Measurements from ENCODE around the gene SLC16A10. TPM values are rescaled to one million over a fixed set of nuclear protein-coding genes. Genes with fewer than 3 reads are reported as not detected.

Gene SLC16A10
- total RNA-seq, 3 donors from 2014 or later: 1.3 to 5.4 (median 1.8) TPM

DNA sequence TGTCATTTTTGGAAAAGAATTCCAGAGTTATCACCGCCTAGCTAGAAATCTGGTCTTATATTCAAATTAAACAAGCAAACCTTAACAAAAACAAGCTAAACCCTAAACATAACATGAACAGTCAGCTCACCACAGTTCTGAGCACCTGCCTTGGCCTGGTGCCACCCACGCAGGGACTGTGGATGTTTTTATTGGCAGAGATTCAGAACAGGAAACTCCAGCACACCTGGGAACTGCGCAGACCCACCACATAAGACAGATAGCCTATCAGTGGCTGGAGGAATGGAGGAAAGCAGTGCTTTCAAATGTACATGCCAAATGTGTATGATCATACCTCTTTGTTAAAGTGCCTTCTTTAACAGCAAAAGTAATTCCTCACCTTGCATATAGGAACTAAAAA is 8.9 kb downstream of the SLC16A10 start:
- no peaks in the 10 kb centered on the region for H3K36me3 ChIP-seq
- intact Hi-C loops (cut with DNase I; ENCODE audit: low total_unique reads): no loop called here
- peak in 1 of 2 donors; percentile 41 for DNase-seq (ENCODE audit: low spot score in 2 of 2)

DNA sequence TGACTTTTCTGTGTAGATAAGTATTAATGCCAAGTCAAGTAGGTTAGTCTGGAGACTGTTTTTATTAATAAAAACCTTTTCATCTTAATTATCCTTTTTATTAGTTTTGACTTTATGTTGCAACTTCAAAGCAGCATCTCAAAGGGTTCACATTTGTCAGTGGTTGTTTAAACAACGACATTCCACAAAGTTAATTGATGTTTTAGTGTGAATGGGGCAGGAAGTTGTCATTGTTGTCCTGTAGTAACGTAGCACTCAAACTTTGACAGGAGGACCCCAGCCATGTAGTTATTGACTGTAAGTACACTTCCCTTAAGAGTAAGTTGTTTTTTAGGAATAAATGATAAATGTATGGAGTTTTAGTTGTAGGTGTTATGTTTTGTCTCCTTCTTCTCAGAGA is 11.3 kb downstream of the SLC16A10 start:
- no peaks in the 10 kb centered on the region for H3K27me3 ChIP-seq
- H3K4me1 ChIP-seq: no peaks in the 10 kb centered on the region
- TF ChIP-seq, protein P1, sequence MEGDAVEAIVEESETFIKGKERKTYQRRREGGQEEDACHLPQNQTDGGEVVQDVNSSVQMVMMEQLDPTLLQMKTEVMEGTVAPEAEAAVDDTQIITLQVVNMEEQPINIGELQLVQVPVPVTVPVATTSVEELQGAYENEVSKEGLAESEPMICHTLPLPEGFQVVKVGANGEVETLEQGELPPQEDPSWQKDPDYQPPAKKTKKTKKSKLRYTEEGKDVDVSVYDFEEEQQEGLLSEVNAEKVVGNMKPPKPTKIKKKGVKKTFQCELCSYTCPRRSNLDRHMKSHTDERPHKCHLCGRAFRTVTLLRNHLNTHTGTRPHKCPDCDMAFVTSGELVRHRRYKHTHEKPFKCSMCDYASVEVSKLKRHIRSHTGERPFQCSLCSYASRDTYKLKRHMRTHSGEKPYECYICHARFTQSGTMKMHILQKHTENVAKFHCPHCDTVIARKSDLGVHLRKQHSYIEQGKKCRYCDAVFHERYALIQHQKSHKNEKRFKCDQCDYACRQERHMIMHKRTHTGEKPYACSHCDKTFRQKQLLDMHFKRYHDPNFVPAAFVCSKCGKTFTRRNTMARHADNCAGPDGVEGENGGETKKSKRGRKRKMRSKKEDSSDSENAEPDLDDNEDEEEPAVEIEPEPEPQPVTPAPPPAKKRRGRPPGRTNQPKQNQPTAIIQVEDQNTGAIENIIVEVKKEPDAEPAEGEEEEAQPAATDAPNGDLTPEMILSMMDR (IDR thresholded peaks at IDR 0.05): no peak
- TF ChIP-seq POLR2A (IDR thresholded peaks at IDR 0.05) (no peak), POLR2AphosphoS5 (IDR thresholded peaks at IDR 0.05) (no peak)
- intact Hi-C loops (cut with DNase I; ENCODE audit: low total_unique reads): no loop called here
- no peaks in the 10 kb centered on the region for H3K9me3 ChIP-seq
- H3K36me3 ChIP-seq: no peaks in the 10 kb centered on the region
- no peak for DNase-seq (ENCODE audit: low spot score in 2 of 2)
- no peak overlapping the region for H3K4me3 ChIP-seq
- H3K27ac ChIP-seq: no peak overlapping the region

More for the DNA sequence above, 8.9 kb downstream of the SLC16A10 start:
- H3K4me1 ChIP-seq: no peaks in the 10 kb centered on the region
- H3K4me3 ChIP-seq: no peak overlapping the region
- H3K27me3 ChIP-seq: no peaks in the 10 kb centered on the region
- no peak for TF ChIP-seq POLR2A (IDR thresholded peaks at IDR 0.05)
- no peak for TF ChIP-seq POLR2AphosphoS5 (IDR thresholded peaks at IDR 0.05)
- TF ChIP-seq, protein P1 (IDR thresholded peaks at IDR 0.05): no peak
- no peak overlapping the region for H3K27ac ChIP-seq
- no peaks in the 10 kb centered on the region for H3K9me3 ChIP-seq

DNA sequence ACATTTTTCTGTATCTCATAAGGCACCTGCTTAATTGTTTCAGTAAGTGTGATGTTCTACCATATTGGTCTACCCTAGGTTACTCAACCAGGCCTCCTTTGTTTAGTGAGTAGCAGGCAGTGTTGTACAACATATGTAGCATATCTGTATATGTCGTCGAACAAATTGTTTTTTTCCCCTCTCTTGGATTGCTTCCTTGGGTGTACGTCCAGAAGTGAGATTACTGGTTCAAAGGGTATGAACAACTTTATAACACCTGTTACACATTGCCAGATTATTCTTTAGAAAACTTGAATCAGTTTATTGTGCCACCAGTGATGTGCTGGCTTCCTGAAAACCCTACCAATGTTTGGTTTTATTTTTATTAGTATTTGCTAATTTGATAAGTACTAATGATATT is 14.7 kb downstream of the SLC16A10 start:
- Histone ChIP-seq H3K4me1 (no peaks in the 10 kb centered on the region), H3K4me3 (no peak overlapping the region), H3K36me3 (no peaks in the 10 kb centered on the region), H3K27me3 (no peaks in the 10 kb centered on the region), H3K27ac (no peak overlapping the region), H3K9me3 (no peaks in the 10 kb centered on the region)
- TF ChIP-seq, protein P1 (IDR thresholded peaks at IDR 0.05): no peak
- TF ChIP-seq POLR2A (IDR thresholded peaks at IDR 0.05) (no peak), POLR2AphosphoS5 (IDR thresholded peaks at IDR 0.05) (no peak)
- intact Hi-C loops (cut with DNase I; ENCODE audit: low total_unique reads): no loop called here
- DNase-seq (ENCODE audit: low spot score in 2 of 2): no peak

DNA sequence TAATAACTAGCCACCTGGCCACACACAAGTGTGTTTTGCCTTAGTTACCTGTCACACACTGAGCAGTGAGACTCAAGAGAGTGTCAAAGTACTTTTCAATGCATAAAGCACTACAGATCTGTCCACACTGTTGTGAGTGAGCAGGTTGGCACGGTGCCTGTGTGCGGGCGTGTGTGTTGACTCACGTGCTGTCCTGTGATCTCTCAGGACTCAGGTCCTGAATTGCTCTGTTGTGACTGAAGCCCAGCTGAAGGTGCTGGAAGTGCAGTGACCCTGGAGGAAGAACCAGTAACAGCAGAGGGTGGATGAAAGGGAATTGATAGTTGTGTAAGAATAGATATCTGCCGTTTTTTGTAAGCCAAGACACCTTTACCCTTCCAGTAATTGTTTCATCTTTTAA is 18.3 kb downstream of the SLC16A10 start:
- Histone ChIP-seq H3K4me1 (no peaks in the 10 kb centered on the region), H3K27ac (no peak overlapping the region), H3K27me3 (no peaks in the 10 kb centered on the region), H3K4me3 (no peak overlapping the region), H3K9me3 (peaks cover 0 to 4% of the 10 kb centered on the region in 2 donors), H3K36me3 (no peaks in the 10 kb centered on the region)
- intact Hi-C loops (cut with DNase I; ENCODE audit: low total_unique reads): no loop called here
- TF ChIP-seq, protein P1 (IDR thresholded peaks at IDR 0.05): no peak
- TF ChIP-seq POLR2AphosphoS5 (IDR thresholded peaks at IDR 0.05) (no peak), POLR2A (IDR thresholded peaks at IDR 0.05) (no peak)
- peak; percentile 34 to 72 for DNase-seq (ENCODE audit: low spot score in 2 of 2)

DNA sequence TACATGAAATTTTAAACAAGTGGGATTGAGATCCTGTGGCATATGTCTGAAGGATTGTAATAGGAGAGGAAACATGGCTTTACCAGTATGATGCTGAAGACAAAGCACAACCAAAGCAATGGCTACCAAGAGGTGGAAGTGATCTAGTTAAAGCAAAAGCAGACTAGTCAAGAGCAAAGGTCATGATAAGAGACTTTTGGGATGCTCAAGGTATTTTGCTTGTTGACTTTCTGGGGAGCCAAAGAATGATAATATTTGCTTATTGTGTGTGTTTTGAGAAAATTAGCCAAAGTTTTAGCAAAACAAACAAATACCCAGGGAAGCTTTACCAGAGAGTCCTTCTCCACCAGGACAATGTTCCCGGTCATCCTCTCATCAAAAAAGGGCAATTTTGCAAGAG is 20.3 kb downstream of the SLC16A10 start:
- Histone ChIP-seq H3K9me3 (peaks cover 0 to 4% of the 10 kb centered on the region in 2 donors), H3K36me3 (no peaks in the 10 kb centered on the region), H3K27me3 (no peaks in the 10 kb centered on the region), H3K27ac (no peak overlapping the region), H3K4me3 (no peak overlapping the region), H3K4me1 (no peaks in the 10 kb centered on the region)
- TF ChIP-seq, protein P1 (IDR thresholded peaks at IDR 0.05): no peak
- no peak for TF ChIP-seq POLR2AphosphoS5 (IDR thresholded peaks at IDR 0.05)
- no peak for TF ChIP-seq POLR2A (IDR thresholded peaks at IDR 0.05)
- no peak for DNase-seq (ENCODE audit: low spot score in 2 of 2)
- intact Hi-C loops (cut with DNase I; ENCODE audit: low total_unique reads): no loop called here

All from breast epithelium (tissue), 4 donors.